ENCODE measurements around the gene HELT. TPM values are rescaled to one million over a fixed set of nuclear protein-coding genes. Genes with fewer than 3 reads are reported as not detected.

HELT gene
- total and polyA plus RNA-seq, 2 donors (not counting 3 experiments of a cell fraction or from before 2014, with no cell fraction given): not detected

Other genes starting within 250 kb of the HELT start
- gene ACSL1, start 192.5 kb upstream of the HELT start, total RNA-seq: 17.7 and 18.9 TPM in 2 replicates
- 6.7 and 7.3 TPM in 2 replicates for gene ACSL1, start 192.5 kb upstream of the HELT start, polyA plus RNA-seq
- 13.7 and 13.9 TPM in 2 replicates for gene SLC25A4, start 124.8 kb downstream of the HELT start, total RNA-seq
- gene SLC25A4, start 124.8 kb downstream of the HELT start, polyA plus RNA-seq: 12.9 and 13.5 TPM in 2 replicates
- 17.6 and 22.4 TPM in 2 replicates for gene CFAP97, start 185.5 kb downstream of the HELT start, total RNA-seq
- gene CFAP97, start 185.5 kb downstream of the HELT start, polyA plus RNA-seq: 4.0 and 5.3 TPM in 2 replicates
- gene SNX25, start 191.1 kb downstream of the HELT start, total RNA-seq: 16.1 and 20.2 TPM in 2 replicates
- gene SNX25, start 191.1 kb downstream of the HELT start, polyA plus RNA-seq: 3.1 and 6.6 TPM in 2 replicates

All from endothelial cell of umbilical vein (primary cell).